Stimulated activated memory B cell treated with anti-CD40 and anti-IgM and Interleukin-4, amounts not matched to agents 10 μg/mL and 1 μg/mL and 100 μg/mL, for 72 hours (primary cell): Measurements from ENCODE around the gene TOPORS.

Source experiments
- ATAC-seq: fragments of 150-1000 bp; cut with Tn5 transposase; 2 replicates; pipeline ENCODE4 v1.10.0; 2021
- H3K27ac Mint-ChIP-seq: one replicate; pipeline ENCODE4 v1.8.0; 2022; ENCODE audit warnings: mild to moderate bottlenecking, mixed read lengths
- H3K27me3 Mint-ChIP-seq: one replicate; pipeline ENCODE4 v1.8.0; 2022; ENCODE audit warnings: mixed read lengths
- H3K36me3 Mint-ChIP-seq: one replicate; pipeline ENCODE4 v1.8.0; 2022; ENCODE audit warnings: mixed read lengths
- H3K4me1 Mint-ChIP-seq: one replicate; pipeline ENCODE4 v1.8.0; 2022; ENCODE audit warnings: mixed read lengths
- H3K4me3 Mint-ChIP-seq: one replicate; pipeline ENCODE4 v1.8.0; 2022; ENCODE audit warnings: mild to moderate bottlenecking, moderate library complexity, mixed read lengths
- H3K9me3 Mint-ChIP-seq: one replicate; pipeline ENCODE4 v1.8.0; 2022; ENCODE audit warnings: mixed read lengths

Gene TOPORS

DNA sequence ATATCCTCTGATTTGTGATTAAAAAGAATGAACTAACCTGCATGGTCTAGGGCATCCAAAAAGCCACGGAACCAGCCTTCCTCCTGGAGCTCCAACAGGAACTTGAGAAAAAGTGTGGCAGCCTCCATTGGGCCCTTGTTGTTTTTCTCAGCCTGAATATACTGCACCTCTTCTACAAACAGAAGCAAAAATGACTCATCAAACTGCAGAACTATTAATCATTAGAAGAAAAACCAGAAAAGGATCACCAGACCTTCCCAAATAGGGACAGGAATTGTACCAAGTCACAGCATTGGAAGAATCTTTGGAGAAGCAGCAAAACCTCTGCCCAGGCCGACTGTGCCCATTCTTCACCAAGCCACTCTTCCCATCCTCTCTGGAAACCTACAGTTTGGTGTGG lies 51.6 kb downstream of the TOPORS start:
- Mint-ChIP-seq H3K4me3 (no peak overlapping the region), H3K9me3 (no peaks in the 10 kb centered on the region), H3K4me1 (no peaks in the 10 kb centered on the region), H3K36me3 (peaks cover 22% of the 10 kb centered on the region), H3K27ac (no peak overlapping the region), H3K27me3 (no peaks in the 10 kb centered on the region)
- ATAC-seq, result no peak

DNA sequence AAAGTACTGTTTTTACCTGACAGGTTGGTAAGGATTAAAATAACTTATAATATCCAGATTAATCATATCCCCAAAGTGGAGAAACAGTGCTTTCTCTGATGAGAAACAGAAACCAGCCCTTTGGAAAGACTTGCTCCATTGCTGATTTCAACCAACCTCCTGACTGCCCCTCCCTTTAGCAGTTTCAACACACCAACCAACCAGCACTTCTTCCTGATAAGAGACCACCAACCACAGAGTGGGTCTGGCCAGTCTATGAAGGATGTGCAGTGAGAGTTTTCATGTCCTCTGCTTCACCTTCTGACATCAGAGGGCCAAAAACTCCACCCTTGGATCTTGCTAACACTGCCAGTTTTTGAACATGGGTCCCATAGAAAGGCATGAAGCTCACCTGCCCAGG lies 54.5 kb downstream of the TOPORS start:
- Mint-ChIP-seq H3K27ac (no peak overlapping the region), H3K4me1 (no peaks in the 10 kb centered on the region), H3K27me3 (no peaks in the 10 kb centered on the region), H3K36me3 (peaks cover 23% of the 10 kb centered on the region), H3K9me3 (no peaks in the 10 kb centered on the region), H3K4me3 (no peak overlapping the region)
- ATAC-seq, result no peak

DNA sequence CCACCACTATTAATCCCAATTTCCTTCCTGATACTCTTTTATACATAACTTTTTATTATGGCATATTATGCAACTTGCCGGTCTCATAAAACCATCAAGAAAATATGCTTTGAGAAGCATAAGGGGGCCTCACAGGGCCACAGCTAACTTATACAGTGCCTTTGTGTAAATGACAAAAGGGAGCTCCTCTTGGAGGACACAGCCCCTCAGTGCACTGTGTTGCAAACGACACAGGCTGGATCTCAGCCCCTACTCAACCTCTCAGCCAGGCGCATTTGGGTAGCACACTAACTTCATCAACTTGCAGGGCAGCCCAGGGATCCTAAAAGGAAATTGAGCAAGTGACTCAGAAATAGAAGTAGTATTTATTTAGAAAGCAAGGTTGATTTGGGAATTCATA lies 61.8 kb downstream of the TOPORS start:
- Mint-ChIP-seq H3K36me3 (peaks cover 45% of the 10 kb centered on the region), H3K4me3 (no peak overlapping the region), H3K27ac (no peak overlapping the region), H3K4me1 (no peaks in the 10 kb centered on the region), H3K9me3 (no peaks in the 10 kb centered on the region), H3K27me3 (no peaks in the 10 kb centered on the region)
- no peak for ATAC-seq
